ENCODE measurements around the gene ARNT2. TPM values are rescaled to one million over a fixed set of nuclear protein-coding genes. Genes with fewer than 3 reads are reported as not detected.

ARNT2 gene
- total and polyA plus RNA-seq, 2 experiments from 2014 or later = 4.6 to 11.6 TPM

GRCh38 chr15:80508783-80509182 lies 104.6 kb downstream of the ARNT2 start:
- no peak overlapping the region for H2AFZ ChIP-seq
- Mint-ChIP-seq H3K9me3 (peaks cover 4% of the 10 kb centered on the region; the same call in 1 of the 3 replicates), H3K27me3 (ENCODE audit: insufficient read depth, low read depth, poor library complexity) (peaks cover 3% of the 10 kb centered on the region), H3K4me1 (no peaks in the 10 kb centered on the region), H3K4me3 (no peak overlapping the region), H3K27ac (no peak overlapping the region), H3K36me3 (ENCODE audit: low read depth) (peaks cover 9% of the 10 kb centered on the region; the same call in 2 of the 3 replicates)
- no peaks in the 10 kb centered on the region for H3K27me3 ChIP-seq (ENCODE audit: insufficient read depth)
- H3K27ac ChIP-seq (ENCODE audit: low read depth) = no peak overlapping the region
- no peaks in the 10 kb centered on the region for H3K4me1 ChIP-seq (ENCODE audit: insufficient read depth)
- TF ChIP-seq STAT1 (IDR thresholded peaks at IDR 0.05; ENCODE audit: unreplicated experiment) (no peak), EZH2 (IDR thresholded peaks at IDR 0.05; ENCODE audit: low read depth, unreplicated experiment) (no peak), CTCF (conservative IDR thresholded peaks at IDR 0.05; ENCODE audit: low read depth in 2 of 2) (no peak), NANOG (IDR thresholded peaks at IDR 0.05; ENCODE audit: borderline replicate concordance) (no peak), EZH2phosphoT487 (IDR thresholded peaks at IDR 0.05; ENCODE audit: unreplicated experiment) (no peak), POLR2AphosphoS5 (IDR thresholded peaks at IDR 0.05; ENCODE audit: low read depth) (no peak), REST (IDR thresholded peaks at IDR 0.05; ENCODE audit: unreplicated experiment) (no peak), ZNF114 (CRISPR knock-in tag; IDR thresholded peaks at IDR 0.05) (no peak), CREB1 (CRISPR knock-in tag; IDR thresholded peaks at IDR 0.05; ENCODE audit: low read depth) (no peak), ZNF462 (CRISPR knock-in tag; IDR thresholded peaks at IDR 0.05) (no peak), ETS1 (IDR thresholded peaks at IDR 0.05) (no peak), JUNB (IDR thresholded peaks at IDR 0.05; ENCODE audit: unreplicated experiment) (no peak), ZNF331 (CRISPR knock-in tag; IDR thresholded peaks at IDR 0.05; ENCODE audit: low read depth) (no peak)
- H3K79me2 ChIP-seq (replicated peaks; ENCODE audit: insufficient read depth) = no peaks in the 10 kb centered on the region
- ATAC-seq = no peak
- no peak overlapping the region for H3K4me2 ChIP-seq
- H3K4me3 ChIP-seq = no peak overlapping the region
- H3K36me3 ChIP-seq (ENCODE audit: insufficient read depth) = no peaks in the 10 kb centered on the region; the same call in 1 of the 2 replicates
- no peaks in the 10 kb centered on the region for H4K20me1 ChIP-seq (replicated peaks; ENCODE audit: insufficient read depth)
- no peaks in the 10 kb centered on the region for H3F3A ChIP-seq (replicated peaks; ENCODE audit: low read depth)
- peaks cover 17% of the 10 kb centered on the region; the same call in 1 of the 2 replicates for H3K9me2 ChIP-seq (ENCODE audit: insufficient read depth)
- DNase-seq (ENCODE audit: low spot score) = no peak
